GM21528 (cell line): ENCODE data around the gene TYW1.
"Not testable (repeated sequence)": the region's sequence is repeated elsewhere in the genome, so short reads cannot be mapped to it uniquely, and the experiment has no call there.

ENCODE experiments used
- ATAC-seq: cut with Tn5 transposase; IDR thresholded peaks from one replicate; pipeline ENCODE4 v1.9.1; 2021; ENCODE audit warnings: mild to moderate bottlenecking, moderate library complexity; ENCODE audit not compliant: unreplicated experiment, low FRiP score

The TYW1 gene

GRCh38 chr7:67043559-67043930 lies 46.9 kb downstream of the TYW1 start:
- ATAC-seq, result not testable (repeated sequence)

- no peak for ATAC-seq
Observed at GRCh38 chr7:67045496-67045995, 48.9 kb downstream of the TYW1 start.

- ATAC-seq, result not testable (repeated sequence)
Observed at GRCh38 chr7:67046819-67047218, 50.2 kb downstream of the TYW1 start.

GRCh38 chr7:67049908-67050307 lies 53.3 kb downstream of the TYW1 start:
- not testable (repeated sequence) for ATAC-seq

GRCh38 chr7:67052161-67052560 lies 55.5 kb downstream of the TYW1 start:
- not testable (repeated sequence) for ATAC-seq

DNA sequence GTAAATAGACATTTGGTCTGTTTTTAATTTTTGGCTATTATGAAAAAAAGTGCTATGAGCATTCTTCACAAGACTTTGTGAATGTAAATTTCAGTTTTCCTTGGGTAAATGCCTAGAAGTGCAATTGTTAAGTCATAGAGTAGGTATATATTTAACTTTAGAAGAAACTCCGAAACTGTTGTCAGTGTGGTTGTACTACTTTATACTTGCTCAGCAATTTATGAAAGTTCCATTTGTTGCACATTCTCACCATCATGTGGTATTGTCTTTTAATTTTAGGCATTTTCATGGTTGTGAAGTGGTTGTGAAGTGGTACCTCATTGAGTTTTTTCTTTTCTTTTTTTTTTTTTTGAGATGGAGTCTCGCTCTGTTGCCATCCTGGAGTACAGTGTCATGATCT lies 60.0 kb downstream of the TYW1 start:
- ATAC-seq, result no peak

GRCh38 chr7:67061321-67061720 lies 64.7 kb downstream of the TYW1 start:
- ATAC-seq, result not testable (repeated sequence)

GRCh38 chr7:67062802-67063201 lies 66.2 kb downstream of the TYW1 start:
- not testable (repeated sequence) for ATAC-seq

DNA sequence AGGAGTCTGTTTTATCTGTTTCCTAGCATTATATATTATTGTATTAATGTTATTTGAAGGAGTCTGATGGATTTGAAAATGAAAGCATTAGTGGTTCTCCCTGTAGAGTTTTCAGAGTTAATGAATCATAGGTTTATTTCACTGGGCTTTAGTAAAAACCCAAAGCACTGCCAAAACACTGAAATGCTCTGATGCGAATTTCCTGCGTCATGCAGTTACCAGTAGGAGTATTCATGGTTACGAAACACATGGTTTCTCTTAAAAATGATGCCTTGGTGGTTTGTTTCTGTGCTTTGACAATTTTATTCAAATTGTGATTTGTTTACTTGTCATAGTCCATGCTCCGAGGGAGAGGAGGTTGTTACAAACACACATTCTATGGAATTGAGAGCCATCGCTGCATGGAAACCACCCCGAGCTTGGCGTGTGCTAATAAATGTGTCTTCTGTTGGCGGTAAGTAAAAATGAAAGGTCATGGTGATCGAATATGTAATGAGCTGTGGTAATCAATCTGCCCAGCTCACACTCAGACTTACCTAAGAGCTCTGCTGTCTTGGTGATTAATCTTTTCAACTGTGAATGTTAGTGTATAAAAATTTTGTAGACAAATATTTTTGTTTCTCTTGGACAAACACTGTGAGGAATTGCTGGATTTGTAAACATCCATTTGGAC lies 70.5 kb downstream of the TYW1 start:
- ATAC-seq, result not testable (repeated sequence)

DNA sequence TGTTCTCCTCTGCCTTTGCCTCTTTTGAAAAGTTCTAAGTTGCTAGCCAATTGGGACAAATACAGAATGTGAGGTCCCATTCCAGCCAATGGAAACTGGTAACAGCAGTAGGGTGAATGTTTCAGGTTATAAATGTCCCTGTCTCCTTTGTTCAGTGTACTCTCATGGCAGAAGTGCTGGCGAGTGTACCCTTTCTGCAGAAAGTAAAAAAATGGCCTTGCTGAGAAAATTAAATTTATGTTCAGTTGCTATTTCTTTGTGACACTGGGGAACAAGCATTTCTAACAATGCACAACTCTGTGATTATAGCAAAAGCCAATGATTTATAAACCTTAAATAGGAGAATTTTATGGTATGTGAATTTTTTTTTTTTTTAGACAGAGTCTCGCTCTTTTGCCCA lies 79.5 kb downstream of the TYW1 start:
- not testable (repeated sequence) for ATAC-seq

- ATAC-seq, result not testable (repeated sequence)
Observed at GRCh38 chr7:67082880-67083279, 86.2 kb downstream of the TYW1 start.

GRCh38 chr7:67089261-67089660 lies 92.6 kb downstream of the TYW1 start:
- ATAC-seq, result not testable (repeated sequence)

- ATAC-seq, result not testable (repeated sequence)
Observed at GRCh38 chr7:67091053-67091452, 94.4 kb downstream of the TYW1 start.

GRCh38 chr7:67098031-67098430 lies 101.4 kb downstream of the TYW1 start:
- ATAC-seq, result not testable (repeated sequence)

DNA sequence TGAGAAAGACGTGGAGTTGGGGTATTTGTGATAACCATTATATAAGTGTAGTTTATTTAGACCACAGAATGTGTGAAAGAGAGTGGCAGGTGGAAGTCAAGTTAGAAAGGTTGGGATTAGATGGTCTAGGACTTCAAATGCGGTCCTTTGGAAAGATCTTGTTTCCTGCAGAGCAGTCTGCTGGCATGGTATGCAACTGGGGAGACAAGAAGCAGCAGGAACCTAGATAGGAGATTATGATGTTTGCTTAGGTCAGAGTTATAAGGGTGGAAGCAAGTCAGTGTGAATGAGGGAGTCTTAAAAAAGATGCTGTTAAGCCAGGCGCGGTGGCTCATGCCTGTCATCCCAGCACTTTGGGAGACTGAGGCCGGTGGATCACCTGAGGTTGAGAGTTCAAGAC lies 102.8 kb downstream of the TYW1 start:
- ATAC-seq, result not testable (repeated sequence)

GRCh38 chr7:67100038-67100437 lies 103.4 kb downstream of the TYW1 start:
- not testable (repeated sequence) for ATAC-seq

GRCh38 chr7:67100956-67101361 lies 104.3 kb downstream of the TYW1 start:
- no peak for ATAC-seq

DNA sequence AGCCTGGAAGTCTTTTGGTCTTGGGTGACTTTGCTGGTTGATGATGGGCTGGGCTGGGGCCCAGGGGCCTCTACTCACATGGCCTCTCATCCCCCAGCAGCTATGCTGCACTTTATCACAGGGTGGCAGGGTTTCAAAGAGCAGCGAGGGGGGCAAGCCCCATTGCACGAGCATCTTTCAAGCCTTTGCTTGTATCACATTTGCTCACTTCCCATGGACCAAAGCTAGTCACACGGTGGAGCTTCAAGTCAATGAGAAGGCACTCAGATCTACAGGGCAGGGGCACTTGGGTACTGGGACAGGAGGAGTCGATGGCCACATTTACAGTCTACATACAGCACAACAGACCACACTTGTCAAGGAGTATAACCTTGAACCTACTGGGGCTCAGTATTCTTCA lies 108.3 kb downstream of the TYW1 start:
- ATAC-seq, result not testable (repeated sequence)

- ATAC-seq, result no peak
Observed at GRCh38 chr7:67105377-67105776, 108.7 kb downstream of the TYW1 start.

- not testable (repeated sequence) for ATAC-seq
Observed at GRCh38 chr7:67106255-67106654, 109.6 kb downstream of the TYW1 start.

DNA sequence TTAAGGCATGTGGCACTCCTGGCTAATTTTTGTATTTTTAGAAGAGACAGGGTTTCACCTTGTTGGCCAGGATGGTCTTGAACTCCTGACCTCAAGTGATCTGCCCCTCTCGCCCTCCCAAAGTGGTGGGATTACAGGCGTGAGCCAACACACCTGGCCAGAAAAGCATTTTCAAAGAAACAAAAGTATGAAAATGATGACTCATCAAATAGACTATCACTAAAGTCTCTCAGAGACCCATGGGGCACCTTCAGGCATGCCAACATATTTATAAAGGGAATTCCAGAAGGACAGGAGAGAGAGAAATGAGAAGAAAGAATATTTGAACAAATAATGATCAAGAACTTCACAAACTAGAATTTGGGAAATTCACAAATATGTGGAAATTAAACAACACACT lies 114.7 kb downstream of the TYW1 start:
- ATAC-seq, result not testable (repeated sequence)

GRCh38 chr7:67114483-67115246 lies 118.0 kb downstream of the TYW1 start:
- not testable (repeated sequence) for ATAC-seq
